ENCODE measurements around the gene FARP1.
A peak's percentile ranks its signal among the peaks of the same experiment; 100 is the strongest.

FARP1 gene

DNA sequence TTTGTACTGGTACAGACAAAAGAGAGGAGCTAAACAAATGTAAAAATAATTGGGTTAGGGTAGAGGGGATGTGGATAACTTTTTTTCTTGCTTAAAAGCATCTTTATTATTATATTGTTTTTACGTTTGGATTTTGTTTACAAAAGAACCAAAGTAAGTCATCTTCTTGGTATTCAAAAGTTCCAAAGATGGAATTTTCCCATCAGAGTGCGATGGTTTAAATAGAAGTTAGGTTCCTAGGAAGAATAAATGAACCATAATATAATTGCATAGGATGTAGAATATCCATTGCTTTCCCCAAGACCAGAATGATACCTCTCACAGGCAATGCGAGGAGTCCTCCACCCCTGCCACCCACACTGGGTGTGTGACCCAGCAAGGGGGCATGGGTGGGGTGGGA lies 133.6 kb downstream of the FARP1 start:
- ChIA-PET POLR2A (no interaction called here), CTCF (no interaction called here)
- TF ChIP-seq, protein P1, sequence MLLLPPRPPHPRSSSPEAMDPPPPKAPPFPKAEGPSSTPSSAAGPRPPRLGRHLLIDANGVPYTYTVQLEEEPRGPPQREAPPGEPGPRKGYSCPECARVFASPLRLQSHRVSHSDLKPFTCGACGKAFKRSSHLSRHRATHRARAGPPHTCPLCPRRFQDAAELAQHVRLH (tag by site-specific recombination; IDR thresholded peaks at IDR 0.05), result no peak
- TF ChIP-seq ZNF10 (tag by site-specific recombination; IDR thresholded peaks at IDR 0.05), result no peak
- TF ChIP-seq ZBTB17 (tag by site-specific recombination; IDR thresholded peaks at IDR 0.05), result no peak
- peak; percentile 52 for TF ChIP-seq ZFHX2 (tag by site-specific recombination; conservative IDR thresholded peaks at IDR 0.05)
- TF ChIP-seq ZNF501 (tag by site-specific recombination; IDR thresholded peaks at IDR 0.05), result no peak
- TF ChIP-seq EGR2 (tag by site-specific recombination; IDR thresholded peaks at IDR 0.05; ENCODE audit: low read depth), result 0 out of 2 replicates have a peak, but pooled peaks have one; percentile 24
- TF ChIP-seq ZNF274 (IDR thresholded peaks at IDR 0.05; ENCODE audit: low read length), result no peak
- TF ChIP-seq ZNF274 (tag by site-specific recombination; IDR thresholded peaks at IDR 0.05; ENCODE audit: borderline replicate concordance), result no peak
- Histone ChIP-seq H3K4me1 (ENCODE audit: control insufficient read depth, insufficient read depth, low read length) (peaks cover 24% of the 10 kb centered on the region), H3K36me3 (ENCODE audit: control insufficient read depth in 2 of 2, insufficient read depth in 1 of 2, low read length in 2 of 2) (no peaks in the 10 kb centered on the region), H3K27ac (ENCODE audit: extremely low read depth, low read depth, low read length) (no peak overlapping the region), H3K9me3 (ENCODE audit: control insufficient read depth, insufficient read depth, low read depth, low read length) (no peaks in the 10 kb centered on the region), H3K4me3 (ENCODE audit: low read depth, low read length) (no peak overlapping the region)

DNA sequence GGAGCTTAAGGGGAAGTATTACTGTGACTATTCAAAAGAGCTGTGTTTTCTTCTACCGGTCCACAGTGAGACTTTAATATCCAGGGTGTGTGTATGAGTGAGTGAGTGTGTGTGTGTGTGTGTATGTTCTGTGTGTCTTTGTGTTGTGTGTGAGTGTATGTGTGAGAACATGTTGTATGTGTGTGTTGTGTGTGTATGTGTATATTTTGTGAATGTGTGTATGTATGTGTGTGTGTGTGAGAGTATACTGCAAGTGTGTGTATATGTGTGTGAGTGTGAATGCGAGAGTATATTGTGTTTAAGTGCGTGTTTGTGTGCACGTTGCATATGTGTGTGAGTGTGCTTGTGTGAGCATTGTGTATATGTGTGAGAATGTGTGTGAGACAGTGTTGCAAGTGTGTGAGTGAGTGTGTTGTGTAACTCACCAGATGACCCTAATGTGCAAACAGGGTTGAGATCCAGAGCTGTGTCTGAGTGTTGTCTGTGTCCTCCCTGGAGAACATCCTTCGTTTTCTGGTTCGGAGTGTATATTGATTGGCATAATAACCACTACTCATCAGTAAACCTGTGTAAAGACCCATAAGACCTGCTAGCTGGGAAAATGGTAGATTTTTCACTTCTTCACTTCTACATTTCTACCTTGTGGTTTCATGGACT lies 135.3 kb downstream of the FARP1 start:
- Histone ChIP-seq H3K36me3 (ENCODE audit: control insufficient read depth in 2 of 2, insufficient read depth in 1 of 2, low read length in 2 of 2) (no peaks in the 10 kb centered on the region), H3K4me1 (ENCODE audit: control insufficient read depth, insufficient read depth, low read length) (peaks cover 20% of the 10 kb centered on the region), H3K9me3 (ENCODE audit: control insufficient read depth, insufficient read depth, low read depth, low read length) (no peaks in the 10 kb centered on the region), H3K4me3 (ENCODE audit: low read depth, low read length) (no peak overlapping the region), H3K27ac (ENCODE audit: extremely low read depth, low read depth, low read length) (no peak overlapping the region)
- TF ChIP-seq ZNF768 (tag by site-specific recombination; IDR thresholded peaks at IDR 0.05), result no peak
- TF ChIP-seq, protein P2, sequence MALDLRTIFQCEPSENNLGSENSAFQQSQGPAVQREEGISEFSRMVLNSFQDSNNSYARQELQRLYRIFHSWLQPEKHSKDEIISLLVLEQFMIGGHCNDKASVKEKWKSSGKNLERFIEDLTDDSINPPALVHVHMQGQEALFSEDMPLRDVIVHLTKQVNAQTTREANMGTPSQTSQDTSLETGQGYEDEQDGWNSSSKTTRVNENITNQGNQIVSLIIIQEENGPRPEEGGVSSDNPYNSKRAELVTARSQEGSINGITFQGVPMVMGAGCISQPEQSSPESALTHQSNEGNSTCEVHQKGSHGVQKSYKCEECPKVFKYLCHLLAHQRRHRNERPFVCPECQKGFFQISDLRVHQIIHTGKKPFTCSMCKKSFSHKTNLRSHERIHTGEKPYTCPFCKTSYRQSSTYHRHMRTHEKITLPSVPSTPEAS (tag by site-specific recombination; IDR thresholded peaks at IDR 0.05), result peak; percentile 83
- POLR2A ChIA-PET, result no interaction called here
- CTCF ChIA-PET, result interaction anchor here (0.7 to 0.8 kb wide), 2 partner anchors 32 to 107 kb away, joined by 3 read pairs; no protein-coding TSS in a partner anchor

DNA sequence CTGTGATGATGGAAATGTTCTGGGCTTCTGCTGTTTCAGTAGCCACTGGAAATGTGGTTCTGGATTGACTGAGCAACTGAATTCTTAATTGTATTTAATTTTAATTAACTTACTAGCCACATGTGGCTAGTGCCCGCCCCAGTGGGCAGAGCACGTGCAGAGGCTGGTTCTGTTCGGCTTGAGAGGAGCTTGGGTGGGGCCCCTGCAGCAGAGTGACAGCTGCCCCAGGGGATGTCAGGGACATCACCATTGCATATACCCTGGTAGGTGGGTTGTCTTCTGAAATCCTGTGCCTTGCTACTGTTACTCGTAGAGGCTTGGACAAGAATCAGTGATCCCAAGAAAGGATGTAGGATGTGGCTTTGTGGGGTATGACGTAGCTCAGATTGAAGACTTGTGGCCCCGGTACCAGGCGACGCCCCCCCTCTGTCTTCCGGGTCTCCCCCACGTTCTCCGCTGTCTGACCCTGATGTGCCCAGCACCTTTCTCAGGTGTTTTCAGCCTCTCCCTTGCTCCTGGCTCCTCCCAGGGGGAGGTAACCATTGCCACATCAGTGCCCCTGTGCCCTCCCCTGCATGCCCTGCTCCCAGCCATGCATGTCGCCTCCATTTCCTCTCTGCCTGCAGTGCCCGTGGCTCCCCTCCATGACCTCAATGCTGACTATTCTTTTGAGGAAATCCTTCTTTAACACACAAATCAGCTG lies 136.7 kb downstream of the FARP1 start:
- TF ChIP-seq, protein P3, sequence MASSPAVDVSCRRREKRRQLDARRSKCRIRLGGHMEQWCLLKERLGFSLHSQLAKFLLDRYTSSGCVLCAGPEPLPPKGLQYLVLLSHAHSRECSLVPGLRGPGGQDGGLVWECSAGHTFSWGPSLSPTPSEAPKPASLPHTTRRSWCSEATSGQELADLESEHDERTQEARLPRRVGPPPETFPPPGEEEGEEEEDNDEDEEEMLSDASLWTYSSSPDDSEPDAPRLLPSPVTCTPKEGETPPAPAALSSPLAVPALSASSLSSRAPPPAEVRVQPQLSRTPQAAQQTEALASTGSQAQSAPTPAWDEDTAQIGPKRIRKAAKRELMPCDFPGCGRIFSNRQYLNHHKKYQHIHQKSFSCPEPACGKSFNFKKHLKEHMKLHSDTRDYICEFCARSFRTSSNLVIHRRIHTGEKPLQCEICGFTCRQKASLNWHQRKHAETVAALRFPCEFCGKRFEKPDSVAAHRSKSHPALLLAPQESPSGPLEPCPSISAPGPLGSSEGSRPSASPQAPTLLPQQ (tag by site-specific recombination; IDR thresholded peaks at IDR 0.05), result no peak
- TF ChIP-seq ZNF121 (tag by site-specific recombination; IDR thresholded peaks at IDR 0.05), result no peak
- no peak for TF ChIP-seq ZNF521 (tag by site-specific recombination; IDR thresholded peaks at IDR 0.05)
- no peak for TF ChIP-seq HOXD13 (CRISPR knock-in tag; IDR thresholded peaks at IDR 0.05; ENCODE audit: borderline replicate concordance)
- TF ChIP-seq, protein P4, sequence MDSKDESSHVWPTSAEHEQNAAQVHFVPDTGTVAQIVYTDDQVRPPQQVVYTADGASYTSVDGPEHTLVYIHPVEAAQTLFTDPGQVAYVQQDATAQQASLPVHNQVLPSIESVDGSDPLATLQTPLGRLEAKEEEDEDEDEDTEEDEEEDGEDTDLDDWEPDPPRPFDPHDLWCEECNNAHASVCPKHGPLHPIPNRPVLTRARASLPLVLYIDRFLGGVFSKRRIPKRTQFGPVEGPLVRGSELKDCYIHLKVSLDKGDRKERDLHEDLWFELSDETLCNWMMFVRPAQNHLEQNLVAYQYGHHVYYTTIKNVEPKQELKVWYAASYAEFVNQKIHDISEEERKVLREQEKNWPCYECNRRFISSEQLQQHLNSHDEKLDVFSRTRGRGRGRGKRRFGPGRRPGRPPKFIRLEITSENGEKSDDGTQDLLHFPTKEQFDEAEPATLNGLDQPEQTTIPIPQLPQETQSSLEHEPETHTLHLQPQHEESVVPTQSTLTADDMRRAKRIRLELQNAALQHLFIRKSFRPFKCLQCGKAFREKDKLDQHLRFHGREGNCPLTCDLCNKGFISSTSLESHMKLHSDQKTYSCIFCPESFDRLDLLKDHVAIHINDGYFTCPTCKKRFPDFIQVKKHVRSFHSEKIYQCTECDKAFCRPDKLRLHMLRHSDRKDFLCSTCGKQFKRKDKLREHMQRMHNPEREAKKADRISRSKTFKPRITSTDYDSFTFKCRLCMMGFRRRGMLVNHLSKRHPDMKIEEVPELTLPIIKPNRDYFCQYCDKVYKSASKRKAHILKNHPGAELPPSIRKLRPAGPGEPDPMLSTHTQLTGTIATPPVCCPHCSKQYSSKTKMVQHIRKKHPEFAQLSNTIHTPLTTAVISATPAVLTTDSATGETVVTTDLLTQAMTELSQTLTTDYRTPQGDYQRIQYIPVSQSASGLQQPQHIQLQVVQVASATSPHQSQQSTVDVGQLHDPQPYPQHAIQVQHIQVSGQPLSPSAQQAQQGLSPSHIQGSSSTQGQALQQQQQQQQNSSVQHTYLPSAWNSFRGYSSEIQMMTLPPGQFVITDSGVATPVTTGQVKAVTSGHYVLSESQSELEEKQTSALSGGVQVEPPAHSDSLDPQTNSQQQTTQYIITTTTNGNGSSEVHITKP (tag by site-specific recombination; IDR thresholded peaks at IDR 0.05), result peak; percentile 72
- TF ChIP-seq KLF8 (tag by site-specific recombination; IDR thresholded peaks at IDR 0.05), result no peak
- TF ChIP-seq, protein P5, sequence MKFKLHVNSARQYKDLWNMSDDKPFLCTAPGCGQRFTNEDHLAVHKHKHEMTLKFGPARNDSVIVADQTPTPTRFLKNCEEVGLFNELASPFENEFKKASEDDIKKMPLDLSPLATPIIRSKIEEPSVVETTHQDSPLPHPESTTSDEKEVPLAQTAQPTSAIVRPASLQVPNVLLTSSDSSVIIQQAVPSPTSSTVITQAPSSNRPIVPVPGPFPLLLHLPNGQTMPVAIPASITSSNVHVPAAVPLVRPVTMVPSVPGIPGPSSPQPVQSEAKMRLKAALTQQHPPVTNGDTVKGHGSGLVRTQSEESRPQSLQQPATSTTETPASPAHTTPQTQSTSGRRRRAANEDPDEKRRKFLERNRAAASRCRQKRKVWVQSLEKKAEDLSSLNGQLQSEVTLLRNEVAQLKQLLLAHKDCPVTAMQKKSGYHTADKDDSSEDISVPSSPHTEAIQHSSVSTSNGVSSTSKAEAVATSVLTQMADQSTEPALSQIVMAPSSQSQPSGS (tag by site-specific recombination; IDR thresholded peaks at IDR 0.05; ENCODE audit: low read depth), result no peak

More for the DNA sequence above, 136.7 kb downstream of the FARP1 start:
- H3K9me3 ChIP-seq (ENCODE audit: control insufficient read depth, insufficient read depth, low read depth, low read length), result no peaks in the 10 kb centered on the region
- no peaks in the 10 kb centered on the region for H3K36me3 ChIP-seq (ENCODE audit: control insufficient read depth in 2 of 2, insufficient read depth in 1 of 2, low read length in 2 of 2)
- no peak overlapping the region for H3K4me3 ChIP-seq (ENCODE audit: low read depth, low read length)
- H3K4me1 ChIP-seq (ENCODE audit: control insufficient read depth, insufficient read depth, low read length), result peaks cover 9% of the 10 kb centered on the region
- H3K27ac ChIP-seq (ENCODE audit: extremely low read depth, low read depth, low read length), result no peak overlapping the region
- POLR2A ChIA-PET, result no interaction called here
- CTCF ChIA-PET, result no interaction called here
